MM.1S (cell line): ENCODE results near the gene ZHX3.

Source experiments
- DNase-seq: peaks from one replicate; pipeline ENCODE4 v3.0.0-alpha.2; 2015
- H2AFZ ChIP-seq: fragments of 300-600 bp; sonication (generic); 2 replicates; pipeline ENCODE4 v1.6.0; 2016; ENCODE audit warnings: antibody characterized with exemption, low read length
- H3F3A ChIP-seq: fragments of 300-600 bp; sonication (generic); 2 replicates; pipeline ENCODE4 v1.6.1; 2016; ENCODE audit warnings: mild to moderate bottlenecking, antibody characterized with exemption, low read length, moderate library complexity, mixed read lengths; ENCODE audit not compliant: insufficient read depth
- H3K27ac ChIP-seq: fragments of 300-600 bp; sonication (generic); 2 replicates; pipeline ENCODE4 v1.5.1; 2016; ENCODE audit warnings: mild to moderate bottlenecking, low read length
- H3K27me3 ChIP-seq: fragments of 300-600 bp; sonication (generic); replicated peaks from 2 replicates; pipeline ENCODE4 v1.6.0; 2016; ENCODE audit warnings: low read length; ENCODE audit not compliant: insufficient read depth
- H3K36me3 ChIP-seq: fragments of 300-600 bp; sonication (generic); replicated peaks from 2 replicates; pipeline ENCODE4 v1.6.1; 2016; ENCODE audit warnings: mild to moderate bottlenecking, low read length, mixed read lengths; ENCODE audit not compliant: insufficient read depth
- H3K4me1 ChIP-seq: fragments of 300-600 bp; sonication (generic); 2 replicates; pipeline ENCODE4 v1.6.1; 2016; ENCODE audit warnings: low read length, mixed read lengths
- H3K4me2 ChIP-seq: fragments of 300-600 bp; sonication (generic); 2 replicates; pipeline ENCODE4 v1.6.0; 2016; ENCODE audit warnings: low read depth, low read length
- H3K4me3 ChIP-seq: fragments of 300-600 bp; sonication (generic); 2 replicates; pipeline ENCODE4 v1.5.1; 2016; ENCODE audit warnings: low read length, mixed read lengths
- H3K79me2 ChIP-seq: fragments of 300-600 bp; sonication (generic); 2 replicates; pipeline ENCODE4 v1.6.1; 2016; ENCODE audit warnings: mixed run types, low read length, mixed read lengths
- H3K9ac ChIP-seq: fragments of 300-600 bp; sonication (generic); 2 replicates; pipeline ENCODE4 v1.6.1; 2016; ENCODE audit warnings: low read length, mixed read lengths
- H3K9me2 ChIP-seq: fragments of 300-600 bp; sonication (generic); replicated peaks from 2 replicates; pipeline ENCODE4 v1.6.1; 2016; ENCODE audit warnings: mild to moderate bottlenecking, low read length, mixed read lengths; ENCODE audit not compliant: insufficient read depth
- H3K9me3 ChIP-seq: fragments of 300-600 bp; sonication (generic); replicated peaks from 2 replicates; pipeline ENCODE4 v1.6.1; 2016; ENCODE audit warnings: mild to moderate bottlenecking, low read length, mixed read lengths; ENCODE audit not compliant: insufficient read depth
- H4K20me1 ChIP-seq: fragments of 300-600 bp; sonication (generic); 2 replicates; pipeline ENCODE4 v1.6.1; 2016; ENCODE audit warnings: mild to moderate bottlenecking, low read length, moderate library complexity, mixed read lengths; ENCODE audit not compliant: insufficient read depth
- EZH2 ChIP-seq: fragments of 300-600 bp; sonication (generic); optimal IDR thresholded peaks from 2 replicates; pipeline ENCODE3; 2017; ENCODE audit warnings: low read depth, mild to moderate bottlenecking, antibody characterized with exemption, low read length, mixed read lengths
- EZH2phosphoT487 ChIP-seq: fragments of 300-600 bp; sonication (generic); IDR thresholded peaks from 2 replicates; pipeline ENCODE4 v1.6.1; 2018; ENCODE audit warnings: antibody characterized with exemption, low read length
- TF ChIP-seq, protein P1 (sequence below): fragments of 300-600 bp; sonication (generic); IDR thresholded peaks from 2 replicates; pipeline ENCODE4 v1.5.1; 2016; ENCODE audit warnings: antibody characterized with exemption, low read length, mixed read lengths

ZHX3 gene

DNA sequence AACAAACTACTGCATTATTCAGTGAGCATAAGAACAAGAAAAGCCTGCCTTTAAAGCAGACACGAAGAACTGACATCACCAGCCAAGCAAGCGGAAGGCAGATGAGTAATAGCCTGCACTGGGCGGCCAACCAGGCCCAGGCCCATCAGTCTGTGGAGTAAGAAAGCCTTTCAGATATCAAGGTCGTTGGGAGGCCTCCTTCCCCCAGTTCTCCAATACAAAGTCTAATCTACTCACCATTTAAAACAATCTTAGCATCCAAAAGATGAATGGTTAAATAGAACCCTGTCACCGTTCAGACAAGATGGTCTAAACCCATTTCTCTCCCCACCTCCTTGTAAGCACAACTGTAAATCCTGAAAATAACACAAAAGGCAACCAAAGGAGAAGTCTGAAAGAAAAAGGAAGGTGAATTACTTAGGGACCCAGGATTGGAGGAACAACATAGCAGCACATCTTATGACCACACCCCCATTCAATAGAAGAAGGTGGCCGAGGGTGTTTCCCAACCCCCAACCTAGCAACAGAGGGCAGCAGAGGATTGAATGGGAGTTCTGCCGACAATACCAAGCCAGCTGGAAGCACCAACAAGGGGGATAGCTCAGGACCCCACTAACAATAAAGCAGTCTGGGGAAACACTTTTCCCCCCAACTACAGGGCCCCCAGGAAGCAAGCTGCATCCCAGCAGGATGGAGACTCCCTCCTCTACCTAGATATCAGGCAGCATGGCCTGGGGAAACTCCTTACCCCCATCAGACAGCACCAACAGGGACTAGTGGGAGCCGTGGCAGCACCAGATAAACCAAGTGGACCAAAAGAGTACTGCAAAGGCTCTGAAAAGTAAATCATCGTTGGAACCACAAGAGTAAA is 67.9 kb downstream of the ZHX3 start:
- Histone ChIP-seq H3K27me3 (no peaks in the 10 kb centered on the region), H3K27ac (no peak overlapping the region), H3K4me3 (no peak overlapping the region), H3K9ac (no peak overlapping the region), H4K20me1 (no peaks in the 10 kb centered on the region), H3K9me2 (no peaks in the 10 kb centered on the region), H3F3A (peaks cover 20% of the 10 kb centered on the region), H2AFZ (no peak overlapping the region), H3K4me1 (peaks cover 44% of the 10 kb centered on the region), H3K9me3 (no peaks in the 10 kb centered on the region), H3K79me2 (0 out of 2 replicates have a peak, but pooled peaks cover 4% of the 10 kb centered on the region), H3K36me3 (no peaks in the 10 kb centered on the region), H3K4me2 (peak overlapping the region; percentile 81; the same call in 1 of the 2 replicates)
- TF ChIP-seq EZH2, result no peak
- TF ChIP-seq, protein P1, sequence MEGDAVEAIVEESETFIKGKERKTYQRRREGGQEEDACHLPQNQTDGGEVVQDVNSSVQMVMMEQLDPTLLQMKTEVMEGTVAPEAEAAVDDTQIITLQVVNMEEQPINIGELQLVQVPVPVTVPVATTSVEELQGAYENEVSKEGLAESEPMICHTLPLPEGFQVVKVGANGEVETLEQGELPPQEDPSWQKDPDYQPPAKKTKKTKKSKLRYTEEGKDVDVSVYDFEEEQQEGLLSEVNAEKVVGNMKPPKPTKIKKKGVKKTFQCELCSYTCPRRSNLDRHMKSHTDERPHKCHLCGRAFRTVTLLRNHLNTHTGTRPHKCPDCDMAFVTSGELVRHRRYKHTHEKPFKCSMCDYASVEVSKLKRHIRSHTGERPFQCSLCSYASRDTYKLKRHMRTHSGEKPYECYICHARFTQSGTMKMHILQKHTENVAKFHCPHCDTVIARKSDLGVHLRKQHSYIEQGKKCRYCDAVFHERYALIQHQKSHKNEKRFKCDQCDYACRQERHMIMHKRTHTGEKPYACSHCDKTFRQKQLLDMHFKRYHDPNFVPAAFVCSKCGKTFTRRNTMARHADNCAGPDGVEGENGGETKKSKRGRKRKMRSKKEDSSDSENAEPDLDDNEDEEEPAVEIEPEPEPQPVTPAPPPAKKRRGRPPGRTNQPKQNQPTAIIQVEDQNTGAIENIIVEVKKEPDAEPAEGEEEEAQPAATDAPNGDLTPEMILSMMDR, result no peak
- DNase-seq, result no peak

GRCh38 chr20:41248368-41249024 is 69.0 kb downstream of the ZHX3 start:
- no peak for DNase-seq
- H3K4me1 ChIP-seq, result peaks cover 44% of the 10 kb centered on the region
- no peak for TF ChIP-seq EZH2phosphoT487
- TF ChIP-seq, protein P1, result no peak
- H2AFZ ChIP-seq, result peak overlapping the region; percentile 14
- H3K4me2 ChIP-seq, result peak overlapping the region; percentile 81
- no peaks in the 10 kb centered on the region for H3K27me3 ChIP-seq
- no peaks in the 10 kb centered on the region for H3K36me3 ChIP-seq
- peak overlapping the region; percentile 26; the same call in 1 of the 2 replicates for H3K9ac ChIP-seq
- H3K4me3 ChIP-seq, result peak overlapping the region; percentile 35
- peak overlapping the region; percentile 75 for H3K27ac ChIP-seq
- no peaks in the 10 kb centered on the region for H3K9me2 ChIP-seq
- H3F3A ChIP-seq, result peaks cover 20% of the 10 kb centered on the region
- H3K79me2 ChIP-seq, result 0 out of 2 replicates have a peak, but pooled peaks cover 4% of the 10 kb centered on the region
- H3K9me3 ChIP-seq, result no peaks in the 10 kb centered on the region
- no peaks in the 10 kb centered on the region for H4K20me1 ChIP-seq

GRCh38 chr20:41247523-41248367 is 69.8 kb downstream of the ZHX3 start:
- peak overlapping the region; percentile 75 for H3K27ac ChIP-seq
- H3K9ac ChIP-seq, result peak overlapping the region; percentile 26; the same call in 1 of the 2 replicates
- H3K9me3 ChIP-seq, result no peaks in the 10 kb centered on the region

More at GRCh38 chr20:41247523-41248367, 69.8 kb downstream of the ZHX3 start:
- DNase-seq, result peak; percentile 82
- H3K4me2 ChIP-seq, result peak overlapping the region; percentile 81
- H3K27me3 ChIP-seq, result no peaks in the 10 kb centered on the region
- peaks cover 44% of the 10 kb centered on the region for H3K4me1 ChIP-seq
- no peaks in the 10 kb centered on the region for H3K9me2 ChIP-seq
- TF ChIP-seq EZH2 (no peak), EZH2phosphoT487 (no peak)
- TF ChIP-seq, protein P1, result no peak
- H3K79me2 ChIP-seq, result 0 out of 2 replicates have a peak, but pooled peaks cover 4% of the 10 kb centered on the region
- H3K36me3 ChIP-seq, result no peaks in the 10 kb centered on the region
- H3F3A ChIP-seq, result peaks cover 20% of the 10 kb centered on the region
- H4K20me1 ChIP-seq, result no peaks in the 10 kb centered on the region
- peak overlapping the region; percentile 14; the same call in 1 of the 2 replicates for H2AFZ ChIP-seq
- H3K4me3 ChIP-seq, result peak overlapping the region; percentile 35
